Measurements from ENCODE around the gene RHOH. TPM values are rescaled to one million over a fixed set of nuclear protein-coding genes. Genes with fewer than 3 reads are reported as not detected.

The RHOH gene
- total RNA-seq, 2 experiments from 2014 or later = 122 to 146 TPM

DNA sequence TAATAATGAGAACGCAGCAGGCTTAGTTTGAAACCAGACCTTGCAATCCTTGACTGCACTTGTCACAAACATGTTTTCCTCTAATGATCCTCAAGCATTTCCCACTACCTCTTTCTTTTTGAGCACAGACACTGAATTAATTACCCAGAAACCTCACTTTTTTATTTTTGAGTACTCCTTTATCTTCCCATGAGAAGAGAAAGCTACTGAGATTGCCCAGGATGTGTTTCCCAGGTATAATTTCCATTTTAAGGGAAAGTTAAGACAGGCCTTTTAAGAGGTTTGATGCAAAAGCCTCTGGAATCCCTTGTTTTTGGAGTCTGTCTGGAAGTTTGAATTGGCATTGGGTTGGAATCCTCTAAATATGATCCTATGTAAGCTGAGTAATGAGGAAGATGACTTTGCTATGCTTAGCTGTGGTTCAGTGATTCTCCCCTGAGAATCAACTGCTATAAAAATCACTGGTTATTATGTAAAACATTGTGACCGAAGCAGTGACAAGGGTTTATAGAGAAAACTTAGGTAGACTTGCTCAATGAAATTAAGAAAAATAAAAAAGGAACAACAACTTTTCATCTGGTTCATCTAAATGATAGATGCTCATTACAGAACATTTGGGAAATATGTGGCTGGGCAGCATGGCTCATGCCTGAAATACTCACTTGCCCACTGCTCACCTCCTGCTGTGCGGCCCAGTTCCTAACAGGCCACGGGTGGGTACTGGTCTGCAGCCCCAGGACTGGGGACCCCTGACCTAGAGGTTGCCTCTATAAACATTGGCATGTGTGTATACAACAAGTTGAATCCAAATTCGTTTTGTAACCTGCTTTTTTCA, 10.8 kb upstream of the RHOH start:
- CTCF ChIA-PET = interaction anchor here (1.2 kb wide), 2 partner anchors 121 to 131 kb away, joined by 3 to 4 read pairs; no protein-coding TSS in a partner anchor
- POLR2A ChIA-PET = interaction anchor here (0.6 kb wide), 2 partner anchors 21 to 50 kb away, joined by 3 to 4 read pairs; no protein-coding TSS in a partner anchor

DNA sequence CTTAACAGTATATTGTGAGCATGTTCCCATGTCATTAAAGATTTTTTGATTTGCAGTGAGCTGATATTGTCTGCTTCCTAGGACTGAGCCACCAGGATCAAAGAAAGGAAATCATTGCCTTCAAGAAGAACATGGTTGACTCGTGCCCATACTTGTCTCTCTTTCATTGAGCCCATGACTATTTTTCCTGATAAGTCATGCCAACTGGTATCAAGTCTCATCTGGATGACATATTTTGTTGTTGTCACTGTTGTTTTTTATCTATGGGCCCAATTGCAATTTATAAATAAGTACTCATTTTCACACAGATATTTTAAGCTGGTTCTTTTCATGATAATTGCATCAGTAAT, 10.2 kb upstream of the RHOH start:
- CTCF ChIA-PET = no interaction called here

GRCh38 chr4:40187386-40187906, 9.4 kb upstream of the RHOH start:
- POLR2A ChIA-PET = no interaction called here
- CTCF ChIA-PET = interaction anchor here (0.7 to 1.6 kb wide), 2 partner anchors 17 to 60 kb away, joined by 3 read pairs; no protein-coding TSS in a partner anchor

More for the DNA sequence above, 10.2 kb upstream of the RHOH start:
- POLR2A ChIA-PET = no interaction called here

DNA sequence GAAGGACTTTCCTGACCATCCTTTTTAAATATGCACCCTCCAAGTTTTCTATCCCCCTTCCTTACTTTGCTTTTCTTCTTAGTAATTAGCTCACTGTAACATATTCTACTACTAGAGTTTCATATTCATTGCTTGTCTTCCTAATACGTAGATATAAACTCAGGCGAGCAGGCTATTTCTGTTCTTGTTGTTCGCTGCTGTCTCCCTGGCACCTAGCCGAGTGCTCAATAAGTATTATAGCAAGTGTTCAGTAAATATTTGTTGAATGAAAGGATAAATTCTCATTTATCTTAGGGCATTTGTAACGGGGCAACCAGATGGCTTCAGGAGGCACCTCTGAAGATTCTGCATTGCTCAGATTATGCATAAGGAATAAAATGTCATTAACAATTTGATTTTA, 6.8 kb upstream of the RHOH start:
- ChIA-PET POLR2A (interaction anchor here (0.6 to 11.2 kb wide), 2 partner anchors 19 to 37 kb away, joined by 3 to 218 read pairs; no protein-coding TSS in a partner anchor), CTCF (interaction anchor here (1.4 kb wide), 1 partner anchor 127 kb away, joined by 5 read pairs; no protein-coding TSS in a partner anchor)

GRCh38 chr4:40190465-40190864, 6.4 kb upstream of the RHOH start:
- ChIA-PET POLR2A (interaction anchor here (0.6 to 11.2 kb wide), 5 partner anchors 10 to 54 kb away, joined by 3 to 218 read pairs (median 3); no protein-coding TSS in a partner anchor), CTCF (interaction anchor here (1.4 kb wide), 3 partner anchors 10 to 127 kb away, joined by 5 to 6 read pairs (median 5); no protein-coding TSS in a partner anchor)

DNA sequence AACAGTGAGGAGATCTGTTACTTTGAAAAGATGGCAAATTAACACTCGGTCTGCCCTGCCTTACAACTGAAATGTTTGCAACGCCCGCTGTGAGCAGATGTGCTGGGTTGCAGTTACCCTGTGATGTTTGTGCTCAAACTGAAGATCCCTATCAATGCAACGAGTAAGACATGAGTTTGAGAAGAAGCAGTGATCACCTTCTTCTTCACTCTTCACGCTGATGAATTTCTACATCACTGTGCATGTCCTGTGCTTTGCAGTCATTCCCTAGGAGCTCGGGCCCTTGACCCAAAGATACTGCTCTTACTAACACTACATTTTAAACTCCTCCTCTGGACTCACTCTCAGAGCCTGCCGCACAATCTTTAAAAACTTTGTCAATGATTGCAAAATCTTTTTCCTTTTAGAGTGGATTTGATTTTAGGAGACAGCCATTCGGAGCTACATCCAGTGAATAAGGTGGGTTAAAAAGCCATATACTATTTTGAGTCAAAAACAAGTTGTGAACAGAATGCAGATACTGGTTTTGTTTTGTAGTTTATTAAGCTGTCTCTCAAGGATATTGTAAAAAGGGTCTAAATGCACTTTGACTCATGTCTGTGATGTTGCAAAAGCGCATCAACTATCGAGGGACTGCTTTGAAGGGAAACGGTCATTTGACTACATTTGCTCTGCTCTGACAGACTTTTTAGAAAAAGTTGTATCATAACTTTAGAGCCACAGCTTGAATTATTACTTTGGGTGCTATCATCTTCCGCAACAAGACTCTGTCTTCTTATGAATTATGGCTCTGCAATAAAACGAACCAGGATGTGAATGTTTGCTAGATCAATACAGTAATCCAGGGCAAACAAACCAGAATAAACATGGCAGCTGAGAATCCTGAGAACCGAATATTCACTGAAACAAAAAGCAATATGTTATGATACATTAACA, 5.7 kb upstream of the RHOH start:
- ChIA-PET CTCF (interaction anchor here (1.4 to 1.5 kb wide), 4 partner anchors 9 to 126 kb away, joined by 5 to 6 read pairs (median 5); no protein-coding TSS in a partner anchor), POLR2A (interaction anchor here (1.0 to 11.2 kb wide), 4 partner anchors 9 to 54 kb away, joined by 3 to 218 read pairs (median 6); no protein-coding TSS in a partner anchor)

DNA sequence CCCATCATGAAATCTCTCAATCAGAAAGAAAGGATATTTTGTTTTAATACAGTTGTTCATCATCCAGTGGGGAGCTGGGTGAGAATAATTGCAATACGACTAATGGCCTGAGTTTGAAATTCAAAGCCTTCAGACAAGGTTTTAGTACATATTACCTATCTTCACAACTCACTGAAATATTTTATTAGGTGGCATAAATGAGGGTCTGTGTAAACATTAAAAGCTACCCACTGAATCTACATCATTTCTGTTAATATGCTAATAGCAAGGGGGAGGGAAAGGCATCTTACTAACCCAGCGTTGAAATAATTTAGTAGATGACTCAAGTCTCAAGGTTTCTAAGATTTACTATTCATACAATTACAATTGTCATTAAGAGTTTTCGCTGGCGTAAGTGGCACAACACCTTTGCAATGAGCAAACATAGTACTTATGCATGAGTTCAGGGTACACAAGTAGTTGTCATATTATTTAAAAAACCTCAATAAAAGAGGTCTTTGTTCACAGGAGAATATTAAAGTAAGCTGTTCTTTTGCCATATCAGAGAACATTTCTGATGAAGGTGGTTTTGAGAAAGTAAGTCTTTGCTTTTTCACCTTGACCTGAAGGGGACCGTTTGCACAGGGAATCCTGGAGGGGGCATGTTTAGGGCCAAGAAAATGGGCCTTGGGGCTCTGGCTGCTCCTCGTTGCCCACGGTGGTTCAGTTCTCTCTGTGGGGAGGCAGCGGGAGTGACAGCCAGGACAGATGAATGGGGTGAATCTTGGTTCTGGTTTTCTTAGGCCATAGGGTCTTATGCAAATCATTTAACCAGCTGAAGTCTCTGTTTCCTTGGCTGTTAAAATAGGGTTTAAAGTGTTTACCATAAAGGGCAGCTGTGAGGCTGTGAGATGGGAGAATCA, 4.5 kb upstream of the RHOH start:
- ChIA-PET CTCF (interaction anchor here (0.9 to 2.1 kb wide), 5 partner anchors 13 to 124 kb away, joined by 3 to 5 read pairs (median 4); no protein-coding TSS in a partner anchor), POLR2A (interaction anchor here (0.6 to 11.2 kb wide), 6 partner anchors 8 to 125 kb away, joined by 3 to 218 read pairs (median 4); no protein-coding TSS in a partner anchor)

- POLR2A ChIA-PET = interaction anchor here (1.0 to 11.2 kb wide), 2 partner anchors 16 to 50 kb away, joined by 4 to 218 read pairs; no protein-coding TSS in a partner anchor
These were observed 3.7 kb upstream of the RHOH start for GRCh38 chr4:40193016-40193571.

DNA sequence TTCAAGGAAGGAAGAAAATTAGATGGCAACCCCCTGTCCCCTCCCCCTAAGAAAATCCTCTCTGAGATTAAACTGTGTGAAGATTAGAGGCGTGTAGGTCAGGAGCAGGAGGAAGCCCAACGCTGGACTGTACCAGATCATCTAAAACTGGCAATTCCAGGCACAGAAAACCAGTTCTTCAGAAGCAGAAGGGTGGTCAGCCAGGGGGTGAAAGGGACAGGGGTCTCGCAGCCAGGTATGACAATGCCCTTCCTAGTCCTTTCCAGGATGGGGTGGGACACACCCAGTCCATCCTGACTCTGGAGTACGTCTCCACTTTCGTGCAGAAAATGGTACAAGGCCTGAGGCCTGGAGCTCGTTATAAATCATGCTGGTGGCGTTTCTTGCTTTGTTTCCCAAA, 3.3 kb upstream of the RHOH start:
- CTCF ChIA-PET = interaction anchor here (2.1 kb wide), 2 partner anchors 25 to 114 kb away, joined by 5 to 7 read pairs; no protein-coding TSS in a partner anchor
- POLR2A ChIA-PET = interaction anchor here (1.2 to 11.2 kb wide), 2 partner anchors 16 to 137 kb away, joined by 4 to 218 read pairs; partner anchors contain the start of gene N4BP2

More at GRCh38 chr4:40193016-40193571, 3.7 kb upstream of the RHOH start:
- CTCF ChIA-PET = interaction anchor here (2.1 kb wide), 1 partner anchor 115 kb away, joined by 5 read pairs; no protein-coding TSS in a partner anchor

DNA sequence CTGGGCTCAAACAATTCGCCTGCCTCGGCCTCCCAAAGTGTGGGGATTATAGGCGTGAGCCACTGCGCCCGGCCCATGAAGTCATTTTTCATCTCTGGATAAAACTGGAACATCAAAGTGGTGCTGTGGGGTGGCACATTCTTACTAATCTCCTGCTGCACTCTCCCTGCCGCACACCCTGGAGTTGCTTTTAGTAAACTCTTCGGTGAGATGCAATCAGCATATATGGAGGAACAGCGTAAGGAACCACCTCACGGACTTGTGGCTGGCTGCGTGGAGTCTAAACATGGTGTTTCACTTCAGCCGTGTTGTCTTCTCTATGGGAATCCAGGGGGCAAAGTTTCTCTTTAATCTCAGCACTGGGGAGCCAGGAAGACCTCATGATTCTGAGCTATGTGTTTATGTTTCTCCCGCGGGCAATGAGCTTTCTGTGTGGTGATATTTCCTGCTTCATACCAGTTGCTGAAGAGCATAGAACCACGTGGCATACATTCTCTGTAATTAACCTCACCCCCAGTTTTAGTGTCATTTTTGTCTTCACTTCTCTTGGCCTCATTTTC, 2.1 kb upstream of the RHOH start:
- POLR2A ChIA-PET = interaction anchor here (0.7 to 11.2 kb wide), 9 partner anchors 11 to 139 kb away, joined by 3 to 218 read pairs (median 4); partner anchors contain the start of gene N4BP2
- CTCF ChIA-PET = interaction anchor here (0.8 to 2.3 kb wide), 6 partner anchors 10 to 139 kb away, joined by 3 to 11 read pairs (median 6); partner anchors contain the start of gene N4BP2

GRCh38 chr4:40195182-40196177, 1.4 kb upstream of the RHOH start:
- ChIA-PET POLR2A (interaction anchor here (0.5 to 11.2 kb wide), 13 partner anchors 12 to 126 kb away, joined by 3 to 218 read pairs (median 4); no protein-coding TSS in a partner anchor), CTCF (interaction anchor here (0.8 to 3.3 kb wide), 8 partner anchors 9 to 140 kb away, joined by 3 to 15 read pairs (median 6); partner anchors contain the start of gene N4BP2)

- CTCF ChIA-PET = interaction anchor here (0.7 to 3.3 kb wide), 6 partner anchors 9 to 140 kb away, joined by 3 to 15 read pairs (median 5); partner anchors contain the start of gene N4BP2
- POLR2A ChIA-PET = interaction anchor here (0.6 to 11.2 kb wide), 10 partner anchors 12 to 138 kb away, joined by 3 to 218 read pairs (median 5); no protein-coding TSS in a partner anchor
These were observed 559 bp upstream of the RHOH start for GRCh38 chr4:40196272-40196671.

DNA sequence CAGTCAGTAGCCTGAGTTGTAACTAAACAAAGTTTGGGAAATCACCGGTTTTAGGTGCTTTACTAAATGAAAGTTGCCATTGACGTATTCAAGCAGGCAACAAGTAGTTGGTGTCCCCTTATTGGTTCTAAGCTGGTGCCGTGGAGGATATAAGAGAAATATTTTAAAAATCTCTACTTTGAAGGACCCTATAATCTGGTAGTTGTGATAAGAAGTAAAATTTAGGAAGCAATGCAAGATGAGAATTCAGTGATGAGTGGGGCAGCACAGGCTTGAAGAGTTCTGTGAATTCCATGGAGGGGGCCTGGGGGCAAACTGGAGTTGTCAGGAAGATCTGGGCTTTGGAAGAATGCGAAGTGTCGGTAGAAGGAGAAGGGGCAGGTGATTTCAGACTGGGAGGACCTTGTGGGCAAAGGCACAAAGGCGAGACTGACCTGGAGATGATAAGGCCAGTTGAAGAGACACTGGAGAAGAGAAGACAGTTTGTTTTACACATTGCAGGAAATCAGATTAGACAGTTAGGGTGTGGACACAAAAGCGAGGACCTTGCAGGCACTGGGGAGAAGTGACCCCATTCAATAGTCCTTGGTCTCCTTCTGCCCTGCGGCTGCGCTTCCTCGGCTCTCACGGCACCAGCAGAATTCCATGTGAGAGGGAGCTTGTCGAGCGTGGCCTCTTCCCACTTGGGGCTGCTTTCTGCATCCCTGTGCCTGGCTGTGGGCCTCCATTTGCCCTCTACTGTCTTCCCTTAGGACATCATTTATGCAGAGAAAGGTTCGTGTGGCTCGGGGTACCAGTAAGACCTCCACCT, 1.3 kb downstream of the RHOH start:
- CTCF ChIA-PET = interaction anchor here (0.9 to 3.3 kb wide), 5 partner anchors 9 to 142 kb away, joined by 3 to 15 read pairs (median 6); partner anchors contain the start of gene N4BP2
- POLR2A ChIA-PET = interaction anchor here (0.6 to 11.2 kb wide), 7 partner anchors 11 to 142 kb away, joined by 3 to 218 read pairs (median 9); partner anchors contain the start of gene N4BP2

- CTCF ChIA-PET = interaction anchor here (1.1 to 2.8 kb wide), 8 partner anchors 8 to 143 kb away, joined by 3 to 11 read pairs (median 6); partner anchors contain the start of gene N4BP2
- POLR2A ChIA-PET = interaction anchor here (0.5 to 11.2 kb wide), 11 partner anchors 10 to 143 kb away, joined by 3 to 218 read pairs (median 9); partner anchors contain the start of gene N4BP2
These were observed 2.4 kb downstream of the RHOH start for GRCh38 chr4:40199179-40199670.
